Glutamatergic neuron (in vitro differentiated cells): Measurements from ENCODE around the gene VGLL2. TPM values are rescaled to one million over a fixed set of nuclear protein-coding genes. Genes with fewer than 3 reads are reported as not detected.

Experiments
- DNase-seq: peaks from one replicate; pipeline ENCODE4 v3.0.0; 2022
- H3K27ac Mint-ChIP-seq: one replicate; pipeline ENCODE4 v1.8.0; 2020; ENCODE audit warnings: mild to moderate bottlenecking, mixed read lengths, inconsistent platforms; ENCODE audit not compliant: unreplicated experiment
- H3K27me3 Mint-ChIP-seq: one replicate; pipeline ENCODE4 v1.8.0; 2020; ENCODE audit warnings: mild to moderate bottlenecking, moderate library complexity, mixed read lengths, inconsistent platforms; ENCODE audit not compliant: unreplicated experiment
- H3K36me3 Mint-ChIP-seq: one replicate; pipeline ENCODE4 v1.8.0; 2020; ENCODE audit warnings: mild to moderate bottlenecking, mixed read lengths, inconsistent platforms; ENCODE audit not compliant: unreplicated experiment
- H3K4me1 Mint-ChIP-seq: one replicate; pipeline ENCODE4 v1.8.0; 2020; ENCODE audit warnings: mild to moderate bottlenecking, low read depth, mixed read lengths, inconsistent platforms; ENCODE audit not compliant: unreplicated experiment
- H3K4me3 Mint-ChIP-seq: one replicate; pipeline ENCODE4 v1.8.0; 2020; ENCODE audit warnings: mild to moderate bottlenecking, mixed read lengths, inconsistent platforms; ENCODE audit not compliant: unreplicated experiment
- H3K9me3 Mint-ChIP-seq: one replicate; pipeline ENCODE4 v1.8.0; 2020; ENCODE audit warnings: mild to moderate bottlenecking, moderate library complexity, mixed read lengths, inconsistent platforms; ENCODE audit not compliant: unreplicated experiment
- CTCF ChIP-seq: fragments of 200-600 bp; sonication (generic); IDR thresholded peaks from one replicate; pipeline ENCODE4 v1.5.0; 2021; ENCODE audit not compliant: partially characterized antibody, unreplicated experiment
- total RNA-seq: library from RNA; stranded (reverse); fragmentation: NEBNext Ultra II Directional; extraction: Animal tissue kit (Norgen Biotek cat#: 25700); gene quantifications from one replicate; pipeline ENCODE4 v1.2.1, GENCODE V29; 2021; ENCODE audit not compliant: unreplicated experiment

Gene VGLL2
- total RNA-seq, 1 donor from 2014 or later, result not detected

DNA sequence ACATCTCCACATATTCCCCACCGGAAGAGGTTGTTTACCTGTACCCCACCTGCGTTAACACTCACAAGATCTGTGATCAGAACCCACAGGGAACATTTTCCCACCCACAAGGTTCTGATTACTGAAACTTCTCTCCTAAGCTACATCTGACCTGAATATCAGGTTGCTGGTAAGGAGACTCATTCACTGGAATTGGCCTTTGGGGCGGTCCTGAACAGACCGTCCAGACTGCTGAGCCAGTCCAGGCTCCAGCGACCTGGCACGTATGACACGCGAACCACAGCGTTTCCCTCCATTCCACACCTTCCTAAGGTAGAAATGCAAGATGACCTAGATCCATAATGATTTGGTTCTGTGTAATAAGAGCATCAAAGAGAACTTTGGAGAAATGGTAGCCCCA is 9.8 kb downstream of the VGLL2 start:
- Mint-ChIP-seq H3K4me1 (no peaks in the 10 kb centered on the region), H3K27me3 (peaks cover 14% of the 10 kb centered on the region), H3K36me3 (no peaks in the 10 kb centered on the region), H3K9me3 (no peaks in the 10 kb centered on the region), H3K4me3 (no peak overlapping the region), H3K27ac (no peak overlapping the region)
- no peak for TF ChIP-seq CTCF
- DNase-seq, result no peak

GRCh38 chr6:117275711-117276110 is 10.4 kb downstream of the VGLL2 start:
- no peaks in the 10 kb centered on the region for H3K36me3 Mint-ChIP-seq
- H3K9me3 Mint-ChIP-seq, result no peaks in the 10 kb centered on the region
- no peak overlapping the region for H3K27ac Mint-ChIP-seq
- TF ChIP-seq CTCF, result no peak
- H3K27me3 Mint-ChIP-seq, result peaks cover 14% of the 10 kb centered on the region
- no peaks in the 10 kb centered on the region for H3K4me1 Mint-ChIP-seq
- H3K4me3 Mint-ChIP-seq, result no peak overlapping the region
- no peak for DNase-seq

DNA sequence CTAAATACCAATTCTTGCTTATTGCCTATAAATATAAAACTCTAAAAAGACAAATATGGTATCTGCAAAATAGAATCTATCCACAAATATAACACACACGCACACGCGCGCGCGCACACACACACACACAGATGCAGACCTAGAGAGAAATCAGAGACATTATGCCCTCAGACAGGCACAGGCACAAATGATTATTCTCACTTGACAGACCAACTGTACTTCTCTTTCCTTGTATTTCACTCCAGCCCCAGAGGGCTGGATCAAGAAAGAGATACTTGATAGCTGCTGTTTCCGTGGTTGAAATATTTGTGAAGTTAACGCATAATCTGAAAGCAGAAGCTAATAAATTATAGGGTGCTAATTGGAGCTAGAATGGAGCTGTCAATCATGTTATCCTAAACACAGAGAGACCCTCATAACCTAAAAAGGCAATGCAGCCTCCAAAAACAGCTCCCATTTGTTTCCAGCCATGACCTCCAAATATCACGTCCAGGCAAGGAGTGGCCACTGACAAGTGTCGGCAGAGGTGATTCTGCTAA is 11.5 kb downstream of the VGLL2 start:
- Mint-ChIP-seq H3K27me3 (peaks cover 13% of the 10 kb centered on the region), H3K36me3 (no peaks in the 10 kb centered on the region), H3K4me3 (no peak overlapping the region)

GRCh38 chr6:117280922-117281321 is 15.6 kb downstream of the VGLL2 start:
- DNase-seq, result no peak
- TF ChIP-seq CTCF, result no peak
- H3K36me3 Mint-ChIP-seq, result no peaks in the 10 kb centered on the region
- H3K4me3 Mint-ChIP-seq, result no peak overlapping the region
- H3K4me1 Mint-ChIP-seq, result no peaks in the 10 kb centered on the region
- H3K27ac Mint-ChIP-seq, result no peak overlapping the region
- H3K27me3 Mint-ChIP-seq, result peaks cover 2% of the 10 kb centered on the region
- H3K9me3 Mint-ChIP-seq, result no peaks in the 10 kb centered on the region

More for the DNA sequence above, 11.5 kb downstream of the VGLL2 start:
- no peak overlapping the region for H3K27ac Mint-ChIP-seq
- no peaks in the 10 kb centered on the region for H3K4me1 Mint-ChIP-seq
- TF ChIP-seq CTCF, result no peak
- H3K9me3 Mint-ChIP-seq, result no peaks in the 10 kb centered on the region
- no peak for DNase-seq

- no peaks in the 10 kb centered on the region for H3K4me1 Mint-ChIP-seq
- no peak for TF ChIP-seq CTCF
- no peaks in the 10 kb centered on the region for H3K9me3 Mint-ChIP-seq
- H3K36me3 Mint-ChIP-seq, result no peaks in the 10 kb centered on the region
- H3K4me3 Mint-ChIP-seq, result no peak overlapping the region
- no peaks in the 10 kb centered on the region for H3K27me3 Mint-ChIP-seq
- no peak overlapping the region for H3K27ac Mint-ChIP-seq
- DNase-seq, result no peak
Observed at GRCh38 chr6:117288083-117288715, 22.8 kb downstream of the VGLL2 start.
